PC-9 (cell line): Measurements from ENCODE around the gene CGN. TPM values are rescaled to one million over a fixed set of nuclear protein-coding genes. Genes with fewer than 3 reads are reported as not detected.

Source experiments
- BruUV-seq: library from RNA; stranded (reverse); fragments of 400-500 nt; replicated peaks from 2 replicates; lab custom pipeline; 2021; lab: Mats Ljungman, UMichigan
- CTCF ChIA-PET: fragments of 300-600 bp; sonication (Branson Sonifier 250); formaldehyde crosslinking; loops from one replicate; lab custom pipeline; 2022; ENCODE audit warnings: antibody characterized with exemption; lab: Charles Lee
- POLR2A ChIA-PET: fragments of 300-600 bp; sonication (Branson Sonifier 250); formaldehyde crosslinking; loops from one replicate; lab custom pipeline; 2022; ENCODE audit warnings: antibody characterized with exemption; ENCODE audit not compliant: unreplicated experiment; lab: Charles Lee
- DNase-seq, 2 experiments: peaks; one replicate each; pipeline versions ENCODE4 v3.0.0 to v3.0.0-alpha.2; 2015 to 2022; ENCODE audit warnings: mixed read lengths in 1 of 2
- H2AFZ ChIP-seq: fragments of 200-600 bp; sonication (generic); 2 replicates; pipeline ENCODE4 v1.8.1; 2017; ENCODE audit warnings: antibody characterized with exemption
- H3F3A ChIP-seq: fragments of 200-600 bp; sonication (generic); 2 replicates; pipeline ENCODE4 v1.8.1; 2017; ENCODE audit warnings: antibody characterized with exemption, mild to moderate bottlenecking, low read depth; ENCODE audit not compliant: insufficient read depth
- H3K27ac ChIP-seq: fragments of 200-600 bp; sonication (generic); 2 replicates; pipeline ENCODE4 v1.6.1; 2016; ENCODE audit warnings: mixed run types
- H3K27me3 ChIP-seq: fragments of 200-600 bp; sonication (generic); 2 replicates; pipeline ENCODE4 v1.6.1; 2016; ENCODE audit warnings: low read depth, mixed run types; ENCODE audit not compliant: insufficient read depth
- H3K36me3 ChIP-seq: fragments of 200-600 bp; sonication (generic); 2 replicates; pipeline ENCODE4 v1.6.1; 2016; ENCODE audit warnings: low read depth, mixed run types
- H3K4me1 ChIP-seq: fragments of 200-600 bp; sonication (generic); replicated peaks from 2 replicates; pipeline ENCODE4 v1.6.1; 2016; ENCODE audit warnings: mixed run types; ENCODE audit not compliant: insufficient read depth
- H3K4me2 ChIP-seq: fragments of 200-600 bp; sonication (generic); 2 replicates; pipeline ENCODE4 v1.6.1; 2017; ENCODE audit warnings: mixed run types
- H3K4me3 ChIP-seq: fragments of 200-600 bp; sonication (generic); 2 replicates; pipeline ENCODE4 v1.6.1; 2016; ENCODE audit warnings: mixed run types
- H3K79me2 ChIP-seq: fragments of 200-600 bp; sonication (generic); 2 replicates; pipeline ENCODE4 v1.6.1; 2017; ENCODE audit warnings: low read depth, mixed run types
- H3K9me2 ChIP-seq: fragments of 200-600 bp; sonication (generic); 2 replicates; pipeline ENCODE4 v1.8.1; 2017; ENCODE audit warnings: mild to moderate bottlenecking; ENCODE audit not compliant: insufficient read depth
- H3K9me3 ChIP-seq: fragments of 200-600 bp; sonication (generic); 2 replicates; pipeline ENCODE4 v1.8.1; 2016; ENCODE audit warnings: low read depth; ENCODE audit not compliant: insufficient read depth
- H4K20me1 ChIP-seq: fragments of 200-600 bp; sonication (generic); 2 replicates; pipeline ENCODE4 v1.8.1; 2017; ENCODE audit not compliant: insufficient read depth
- EZH2 ChIP-seq: fragments of 200-600 bp; sonication (generic); IDR thresholded peaks from 2 replicates; pipeline ENCODE4 v1.8.0; 2017; ENCODE audit warnings: antibody characterized with exemption, low read depth
- intact Hi-C: fragments of 100-400 bp; cut with micrococcal nuclease; formaldehyde crosslinking; loops from one replicate; pipeline ENCODE4 v1.10.0; 2022; ENCODE audit not compliant: unreplicated experiment
- total RNA-seq: library from RNA; stranded (reverse); gene quantifications from 2 replicates; pipeline ENCODE4 v1.2.3, GENCODE V29; 2021
- TF ChIP-seq, protein P1 (sequence below): fragments of 200-600 bp; sonication (generic); conservative IDR thresholded peaks from 2 replicates; pipeline ENCODE4 v1.6.1; 2017; ENCODE audit warnings: mixed run types, antibody characterized with exemption, mild to moderate bottlenecking, moderate library complexity

CGN gene
- total RNA-seq, 1 experiment from 2014 or later: 30.3 TPM

DNA sequence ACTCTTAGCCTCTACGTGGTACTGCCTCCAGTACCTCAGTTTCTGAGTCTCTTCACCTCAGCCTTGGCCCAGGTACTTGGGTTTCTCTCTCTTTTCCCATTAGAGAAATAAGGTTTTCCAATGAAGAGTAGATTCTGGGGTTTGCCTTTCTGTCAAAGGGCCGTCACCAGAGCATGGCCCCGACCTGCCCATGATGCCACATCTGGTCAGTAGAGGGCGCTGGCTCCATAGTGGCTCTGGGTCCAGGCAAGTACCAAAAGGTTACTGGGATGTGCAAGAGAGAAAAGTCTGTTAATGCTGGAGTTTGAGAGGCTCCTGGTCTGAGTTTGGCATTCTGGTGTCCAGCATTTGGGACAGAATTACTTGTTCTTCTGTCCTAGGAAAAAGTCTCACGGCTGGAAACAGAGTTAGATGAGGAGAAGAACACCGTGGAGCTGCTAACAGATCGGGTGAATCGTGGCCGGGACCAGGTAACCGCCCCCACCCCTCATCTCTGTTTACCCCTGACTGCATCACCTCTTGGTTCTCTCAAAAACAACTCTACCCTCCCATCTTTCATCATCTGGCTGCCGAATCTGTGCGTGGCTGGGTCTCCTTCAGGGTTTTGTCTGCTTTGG lies 23.6 kb downstream of the CGN start:
- peaks cover 33% of the 10 kb centered on the region for H3F3A ChIP-seq
- no TSS peak for BruUV-seq
- peaks cover 16% of the 10 kb centered on the region for H3K36me3 ChIP-seq
- no peak overlapping the region for H3K4me3 ChIP-seq
- H4K20me1 ChIP-seq: no peaks in the 10 kb centered on the region
- no peak overlapping the region for H3K4me2 ChIP-seq
- intact Hi-C loops: loop anchor here (5.0 kb wide), 2 partner anchors 92 to 148 kb away; no protein-coding TSS in a partner anchor
- DNase-seq: peak; percentile 51 to 77
- CTCF ChIA-PET: no interaction called here
- H2AFZ ChIP-seq: no peak overlapping the region
- no peaks in the 10 kb centered on the region for H3K27me3 ChIP-seq
- H3K9me3 ChIP-seq: no peaks in the 10 kb centered on the region
- H3K9me2 ChIP-seq: no peaks in the 10 kb centered on the region
- H3K27ac ChIP-seq: no peak overlapping the region
- TF ChIP-seq, protein P1, sequence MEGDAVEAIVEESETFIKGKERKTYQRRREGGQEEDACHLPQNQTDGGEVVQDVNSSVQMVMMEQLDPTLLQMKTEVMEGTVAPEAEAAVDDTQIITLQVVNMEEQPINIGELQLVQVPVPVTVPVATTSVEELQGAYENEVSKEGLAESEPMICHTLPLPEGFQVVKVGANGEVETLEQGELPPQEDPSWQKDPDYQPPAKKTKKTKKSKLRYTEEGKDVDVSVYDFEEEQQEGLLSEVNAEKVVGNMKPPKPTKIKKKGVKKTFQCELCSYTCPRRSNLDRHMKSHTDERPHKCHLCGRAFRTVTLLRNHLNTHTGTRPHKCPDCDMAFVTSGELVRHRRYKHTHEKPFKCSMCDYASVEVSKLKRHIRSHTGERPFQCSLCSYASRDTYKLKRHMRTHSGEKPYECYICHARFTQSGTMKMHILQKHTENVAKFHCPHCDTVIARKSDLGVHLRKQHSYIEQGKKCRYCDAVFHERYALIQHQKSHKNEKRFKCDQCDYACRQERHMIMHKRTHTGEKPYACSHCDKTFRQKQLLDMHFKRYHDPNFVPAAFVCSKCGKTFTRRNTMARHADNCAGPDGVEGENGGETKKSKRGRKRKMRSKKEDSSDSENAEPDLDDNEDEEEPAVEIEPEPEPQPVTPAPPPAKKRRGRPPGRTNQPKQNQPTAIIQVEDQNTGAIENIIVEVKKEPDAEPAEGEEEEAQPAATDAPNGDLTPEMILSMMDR: peak; percentile 93
- TF ChIP-seq EZH2: no peak
- POLR2A ChIA-PET: no interaction called here
- peaks cover 10% of the 10 kb centered on the region; the same call in 1 of the 2 replicates for H3K79me2 ChIP-seq
- peaks cover 33% of the 10 kb centered on the region for H3K4me1 ChIP-seq

DNA sequence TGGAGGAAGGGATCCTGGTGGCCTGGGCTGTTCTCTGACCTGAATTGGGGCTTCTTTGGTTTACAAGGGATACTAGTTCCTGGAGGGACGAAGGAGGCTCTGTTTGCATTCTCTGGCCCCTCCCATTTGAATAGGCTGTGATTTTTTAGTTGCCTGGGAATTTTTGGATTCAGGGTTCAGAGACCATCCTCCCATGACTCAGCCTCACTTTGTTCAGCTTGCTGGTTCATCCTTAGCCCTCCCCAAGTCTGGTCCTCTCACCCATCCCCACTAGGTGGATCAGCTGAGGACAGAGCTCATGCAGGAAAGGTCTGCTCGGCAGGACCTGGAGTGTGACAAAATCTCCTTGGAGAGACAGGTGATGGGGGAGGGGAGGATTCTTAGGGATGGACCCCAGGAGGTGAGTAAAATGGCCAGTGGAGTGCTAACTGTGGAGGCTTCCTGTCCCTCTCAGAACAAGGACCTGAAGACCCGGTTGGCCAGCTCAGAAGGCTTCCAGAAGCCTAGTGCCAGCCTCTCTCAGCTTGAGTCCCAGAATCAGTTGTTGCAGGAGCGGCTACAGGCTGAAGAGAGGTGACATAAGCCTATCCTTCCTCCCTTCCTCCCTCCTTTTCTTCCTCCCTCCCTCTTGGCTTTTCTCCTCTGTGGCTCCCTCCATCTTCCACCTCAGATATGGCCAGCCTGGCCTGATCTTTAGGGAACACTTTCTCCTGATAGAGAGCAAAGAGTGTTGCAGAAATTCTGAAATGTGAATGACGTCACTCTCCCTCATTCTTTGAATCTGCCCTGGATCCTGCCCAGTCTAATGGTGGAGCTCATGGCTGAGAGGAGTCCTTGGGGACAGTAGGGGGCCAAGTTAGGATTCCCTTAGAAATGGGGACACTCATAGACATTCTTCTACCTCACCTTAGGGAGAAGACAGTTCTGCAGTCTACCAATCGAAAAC lies 24.4 kb downstream of the CGN start:
- Histone ChIP-seq H3K36me3 (peaks cover 16% of the 10 kb centered on the region), H3K4me1 (peaks cover 33% of the 10 kb centered on the region), H3K9me2 (no peaks in the 10 kb centered on the region), H2AFZ (no peak overlapping the region), H4K20me1 (no peaks in the 10 kb centered on the region), H3K4me3 (no peak overlapping the region), H3K9me3 (no peaks in the 10 kb centered on the region), H3K79me2 (peaks cover 12% of the 10 kb centered on the region), H3K27me3 (no peaks in the 10 kb centered on the region), H3K4me2 (no peak overlapping the region), H3K27ac (0 out of 2 replicates have a peak overlapping the region, but pooled peaks have one; percentile 79), H3F3A (peaks cover 41% of the 10 kb centered on the region)
- no TSS peak for BruUV-seq
- TF ChIP-seq EZH2: no peak
- TF ChIP-seq, protein P1: no peak
- no peak for DNase-seq
- ChIA-PET POLR2A (interaction anchor here (2.2 kb wide), 1 partner anchor 12 kb away, joined by 10 read pairs; no protein-coding TSS in a partner anchor), CTCF (interaction anchor here (0.6 to 0.7 kb wide), 2 partner anchors 101 to 199 kb away, joined by 3 to 4 read pairs; no protein-coding TSS in a partner anchor)
- intact Hi-C loops: loop anchor here (5.0 kb wide), 1 partner anchor 147 kb away; no protein-coding TSS in a partner anchor

DNA sequence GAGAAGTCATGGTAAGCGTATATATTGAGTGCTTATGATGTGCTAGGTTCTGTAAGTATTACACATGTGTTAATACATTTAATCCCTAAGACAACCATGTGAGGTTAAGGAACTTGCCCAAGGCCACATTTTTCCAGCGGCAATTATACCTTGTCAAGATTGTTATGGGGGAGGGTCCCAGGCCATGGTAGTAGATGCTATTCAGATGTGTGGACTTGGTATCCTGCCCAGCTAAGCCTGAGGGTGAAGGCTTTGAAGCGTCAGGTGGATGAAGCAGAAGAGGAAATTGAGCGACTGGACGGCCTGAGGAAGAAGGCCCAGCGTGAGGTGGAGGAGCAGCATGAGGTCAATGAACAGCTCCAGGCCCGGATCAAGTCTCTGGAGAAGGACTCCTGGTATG lies 25.3 kb downstream of the CGN start:
- no peak overlapping the region for H3K4me3 ChIP-seq
- no peaks in the 10 kb centered on the region for H3K9me2 ChIP-seq
- 0 out of 2 replicates have a peak overlapping the region, but pooled peaks have one; percentile 11 for H3K4me2 ChIP-seq
- H3K27ac ChIP-seq: peak overlapping the region; percentile 79
- intact Hi-C loops: loop anchor here (5.0 kb wide), 1 partner anchor 146 kb away; no protein-coding TSS in a partner anchor
- H3F3A ChIP-seq: peaks cover 48% of the 10 kb centered on the region
- no peaks in the 10 kb centered on the region for H3K9me3 ChIP-seq
- H4K20me1 ChIP-seq: peaks cover 5% of the 10 kb centered on the region
- no peak for TF ChIP-seq EZH2
- TF ChIP-seq, protein P1: no peak
- no TSS peak for BruUV-seq
- peaks cover 21% of the 10 kb centered on the region for H3K79me2 ChIP-seq
- no peak overlapping the region for H2AFZ ChIP-seq
- peaks cover 16% of the 10 kb centered on the region for H3K36me3 ChIP-seq
- H3K4me1 ChIP-seq: peaks cover 33% of the 10 kb centered on the region
- DNase-seq: no peak
- ChIA-PET POLR2A (interaction anchor here (0.5 to 2.2 kb wide), 5 partner anchors 11 to 1430 kb away, joined by 3 to 22 read pairs (median 8); no protein-coding TSS in a partner anchor), CTCF (interaction anchor here (1.0 to 1.1 kb wide), 2 partner anchors 39 to 42 kb away, joined by 3 to 5 read pairs; no protein-coding TSS in a partner anchor)
- H3K27me3 ChIP-seq: no peaks in the 10 kb centered on the region
